ENCODE measurements around the gene ARPC3.
"Not testable (repeated sequence)": the region's sequence is repeated elsewhere in the genome, so short reads cannot be mapped to it uniquely, and the experiment has no call there.

DNA sequence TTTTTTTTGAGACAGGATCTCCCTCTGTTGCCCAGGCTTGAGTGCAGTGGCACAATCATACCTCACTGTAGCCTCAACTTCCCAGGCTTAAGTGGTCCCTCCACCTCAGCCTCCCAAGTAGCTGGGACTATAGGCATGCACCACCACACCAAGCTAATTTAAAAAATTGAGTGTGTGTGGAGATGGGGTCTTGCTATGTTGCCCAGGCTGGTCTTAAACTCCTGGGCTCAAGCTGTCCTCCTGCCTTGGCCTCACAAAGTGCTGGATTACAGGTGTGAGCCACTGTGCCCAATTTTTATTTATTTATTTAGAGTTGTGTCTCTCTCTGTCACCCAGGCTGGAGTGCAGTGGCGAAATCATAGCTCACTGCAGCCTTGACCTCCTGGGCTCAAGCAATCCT, 29.5 kb downstream of the ARPC3 start:
- TF ChIP-seq, protein P1, sequence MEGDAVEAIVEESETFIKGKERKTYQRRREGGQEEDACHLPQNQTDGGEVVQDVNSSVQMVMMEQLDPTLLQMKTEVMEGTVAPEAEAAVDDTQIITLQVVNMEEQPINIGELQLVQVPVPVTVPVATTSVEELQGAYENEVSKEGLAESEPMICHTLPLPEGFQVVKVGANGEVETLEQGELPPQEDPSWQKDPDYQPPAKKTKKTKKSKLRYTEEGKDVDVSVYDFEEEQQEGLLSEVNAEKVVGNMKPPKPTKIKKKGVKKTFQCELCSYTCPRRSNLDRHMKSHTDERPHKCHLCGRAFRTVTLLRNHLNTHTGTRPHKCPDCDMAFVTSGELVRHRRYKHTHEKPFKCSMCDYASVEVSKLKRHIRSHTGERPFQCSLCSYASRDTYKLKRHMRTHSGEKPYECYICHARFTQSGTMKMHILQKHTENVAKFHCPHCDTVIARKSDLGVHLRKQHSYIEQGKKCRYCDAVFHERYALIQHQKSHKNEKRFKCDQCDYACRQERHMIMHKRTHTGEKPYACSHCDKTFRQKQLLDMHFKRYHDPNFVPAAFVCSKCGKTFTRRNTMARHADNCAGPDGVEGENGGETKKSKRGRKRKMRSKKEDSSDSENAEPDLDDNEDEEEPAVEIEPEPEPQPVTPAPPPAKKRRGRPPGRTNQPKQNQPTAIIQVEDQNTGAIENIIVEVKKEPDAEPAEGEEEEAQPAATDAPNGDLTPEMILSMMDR (IDR thresholded peaks at IDR 0.05) = not testable (repeated sequence)
- not testable (repeated sequence) for TF ChIP-seq POLR2AphosphoS5 (IDR thresholded peaks at IDR 0.05; ENCODE audit: low read depth, low read length)
